Keratinocyte (primary cell): ENCODE data around the gene TBC1D14.

ENCODE experiments used
- CTCF ChIP-seq, 3 experiments: IDR thresholded peaks in 1 of 3; conservative IDR thresholded peaks in 1 of 3; optimal IDR thresholded peaks in 1 of 3; 2 replicates in 2 of 3; 3 replicates in 1 of 3; pipeline versions ENCODE3 to v1.5.1; 2011; ENCODE audit warnings: low read length in 3 of 3, mild to moderate bottlenecking in 3 of 3, moderate library complexity in 2 of 3, control low read depth in 1 of 3, inconsistent platforms in 1 of 3; ENCODE audit not compliant: insufficient read depth in 2 of 3; ENCODE audit errors: extremely low read depth in 1 of 3
- EZH2 ChIP-seq: IDR thresholded peaks from one replicate; pipeline ENCODE4 v1.6.1; 2012; ENCODE audit warnings: inconsistent platforms, mild to moderate bottlenecking, low read length, moderate library complexity

GRCh38 chr4:6987588-6987961, 77.9 kb downstream of the TBC1D14 start:
- no peak for TF ChIP-seq CTCF (optimal IDR thresholded peaks at IDR 0.05 in 1 of 3, IDR thresholded peaks at IDR 0.05 in 1 of 3, conservative IDR thresholded peaks at IDR 0.05 in 1 of 3; ENCODE audit: extremely low read depth in 1 of 3, insufficient read depth in 2 of 3, low read length in 3 of 3)
- TF ChIP-seq EZH2: no peak
